LNCAP (cell line): ENCODE data around the gene FTCD.

Experiments used
- TF ChIP-seq, protein P1 (sequence below): fragments of 450-650 bp; IDR thresholded peaks from 2 replicates; pipeline ENCODE4 v1.5.1; 2017; ENCODE audit warnings: mild to moderate bottlenecking

The FTCD gene

DNA sequence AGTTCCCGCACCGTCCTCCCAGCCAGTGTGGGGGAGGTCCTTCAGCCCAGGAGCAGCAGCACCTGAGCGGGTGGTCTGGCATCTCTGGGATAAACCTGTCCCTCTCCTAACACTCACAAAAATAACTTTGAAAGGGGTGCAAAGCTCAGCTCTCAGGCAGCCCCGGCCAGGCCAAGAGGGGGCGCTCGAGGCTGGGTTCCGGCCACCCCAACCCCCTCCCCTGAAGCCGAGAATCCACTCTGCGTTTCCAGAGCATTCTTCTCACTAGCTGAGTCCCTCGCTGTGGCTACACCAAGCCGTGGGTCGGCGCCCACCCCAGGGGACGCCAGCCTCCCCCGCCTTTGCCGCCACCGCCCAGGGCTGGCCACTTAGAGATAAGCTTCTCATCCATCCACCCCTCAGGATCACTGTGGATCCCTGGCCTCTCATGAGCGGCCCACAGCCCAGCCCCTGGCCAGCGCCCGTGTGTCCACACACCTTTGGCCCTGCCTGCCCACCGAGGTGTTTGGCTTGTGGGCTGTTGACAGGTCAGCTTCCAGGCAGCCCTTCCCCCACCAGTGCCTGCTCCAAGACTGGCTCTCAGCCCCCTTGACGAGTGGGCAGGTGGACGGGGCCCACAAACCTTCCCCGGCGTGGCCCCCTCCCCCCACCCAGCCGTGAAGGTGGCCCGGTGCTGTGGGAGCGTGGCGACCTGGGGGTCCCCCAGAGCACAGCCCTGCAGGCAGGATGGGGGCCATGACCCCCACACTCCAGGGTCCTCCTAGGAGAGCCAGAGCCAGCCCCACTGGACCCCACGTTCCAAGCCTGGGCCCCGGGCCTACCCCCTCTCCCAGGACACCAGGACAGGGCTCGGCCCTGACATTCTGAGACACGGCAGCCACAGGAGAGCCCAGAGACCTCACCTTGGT lies 1.9 kb downstream of the FTCD start:
- TF ChIP-seq, protein P1, sequence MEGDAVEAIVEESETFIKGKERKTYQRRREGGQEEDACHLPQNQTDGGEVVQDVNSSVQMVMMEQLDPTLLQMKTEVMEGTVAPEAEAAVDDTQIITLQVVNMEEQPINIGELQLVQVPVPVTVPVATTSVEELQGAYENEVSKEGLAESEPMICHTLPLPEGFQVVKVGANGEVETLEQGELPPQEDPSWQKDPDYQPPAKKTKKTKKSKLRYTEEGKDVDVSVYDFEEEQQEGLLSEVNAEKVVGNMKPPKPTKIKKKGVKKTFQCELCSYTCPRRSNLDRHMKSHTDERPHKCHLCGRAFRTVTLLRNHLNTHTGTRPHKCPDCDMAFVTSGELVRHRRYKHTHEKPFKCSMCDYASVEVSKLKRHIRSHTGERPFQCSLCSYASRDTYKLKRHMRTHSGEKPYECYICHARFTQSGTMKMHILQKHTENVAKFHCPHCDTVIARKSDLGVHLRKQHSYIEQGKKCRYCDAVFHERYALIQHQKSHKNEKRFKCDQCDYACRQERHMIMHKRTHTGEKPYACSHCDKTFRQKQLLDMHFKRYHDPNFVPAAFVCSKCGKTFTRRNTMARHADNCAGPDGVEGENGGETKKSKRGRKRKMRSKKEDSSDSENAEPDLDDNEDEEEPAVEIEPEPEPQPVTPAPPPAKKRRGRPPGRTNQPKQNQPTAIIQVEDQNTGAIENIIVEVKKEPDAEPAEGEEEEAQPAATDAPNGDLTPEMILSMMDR, result peak; percentile 63

DNA sequence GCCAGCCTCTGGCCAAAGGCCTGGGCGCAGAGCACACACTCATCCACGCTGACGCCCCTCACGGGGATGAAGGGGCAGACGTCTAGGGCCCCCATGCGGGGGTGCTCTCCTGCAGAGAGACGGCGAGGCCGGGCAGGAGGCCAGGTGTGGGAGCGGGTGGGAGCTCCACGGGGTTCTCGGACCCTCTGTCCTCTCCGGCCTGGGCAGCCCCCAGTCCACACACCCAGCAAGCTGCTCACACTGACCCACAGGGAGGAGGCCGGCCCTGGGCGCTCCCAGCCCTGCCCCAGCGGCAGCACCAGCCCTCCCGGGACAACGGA lies 2.5 kb downstream of the FTCD start:
- TF ChIP-seq, protein P1, result no peak

DNA sequence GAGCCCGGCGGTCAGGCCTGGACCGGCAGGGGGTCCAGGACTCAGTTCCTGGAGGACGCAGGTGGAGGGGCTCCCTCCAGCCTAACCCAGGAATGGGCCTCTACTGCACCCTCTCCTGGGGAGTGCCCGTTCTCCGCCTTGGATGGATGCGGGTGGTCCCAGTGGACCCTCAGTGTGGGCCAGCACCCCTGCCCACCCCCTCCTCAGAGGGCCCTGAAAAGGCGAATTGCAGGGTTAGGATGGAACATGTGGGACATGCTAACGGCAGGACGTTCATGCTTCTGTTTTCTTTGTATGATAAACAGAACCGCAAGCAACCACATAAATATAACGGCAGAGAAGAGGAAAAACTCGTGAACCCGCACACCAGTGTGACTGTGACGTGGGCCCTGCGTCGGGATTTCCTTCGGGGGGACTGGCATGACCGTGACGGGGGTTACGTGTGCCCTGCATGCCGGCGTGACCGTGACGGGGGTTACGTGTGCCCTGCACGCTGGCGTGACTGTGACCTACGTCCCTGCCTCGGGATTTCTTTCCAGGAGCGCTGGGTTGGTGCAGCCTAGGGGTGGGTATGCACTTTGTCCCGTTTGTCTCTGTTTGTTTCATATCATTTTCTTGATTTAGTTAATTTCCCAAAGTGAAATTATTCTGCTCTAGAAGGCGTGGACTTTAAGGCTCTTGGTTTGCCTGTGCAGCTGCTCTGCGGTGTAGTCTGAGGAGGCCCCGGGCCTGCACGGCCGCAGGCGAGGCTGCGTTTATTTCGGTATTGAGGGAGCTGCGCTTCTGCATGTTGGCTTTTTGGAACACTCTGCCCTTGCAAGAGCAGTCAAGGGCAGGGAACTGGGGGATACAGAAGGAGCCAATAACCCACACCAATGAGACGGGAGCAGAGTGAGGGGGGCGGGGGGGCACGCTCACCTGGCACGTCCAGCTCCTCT lies 3.1 kb downstream of the FTCD start:
- TF ChIP-seq, protein P1, result no peak

DNA sequence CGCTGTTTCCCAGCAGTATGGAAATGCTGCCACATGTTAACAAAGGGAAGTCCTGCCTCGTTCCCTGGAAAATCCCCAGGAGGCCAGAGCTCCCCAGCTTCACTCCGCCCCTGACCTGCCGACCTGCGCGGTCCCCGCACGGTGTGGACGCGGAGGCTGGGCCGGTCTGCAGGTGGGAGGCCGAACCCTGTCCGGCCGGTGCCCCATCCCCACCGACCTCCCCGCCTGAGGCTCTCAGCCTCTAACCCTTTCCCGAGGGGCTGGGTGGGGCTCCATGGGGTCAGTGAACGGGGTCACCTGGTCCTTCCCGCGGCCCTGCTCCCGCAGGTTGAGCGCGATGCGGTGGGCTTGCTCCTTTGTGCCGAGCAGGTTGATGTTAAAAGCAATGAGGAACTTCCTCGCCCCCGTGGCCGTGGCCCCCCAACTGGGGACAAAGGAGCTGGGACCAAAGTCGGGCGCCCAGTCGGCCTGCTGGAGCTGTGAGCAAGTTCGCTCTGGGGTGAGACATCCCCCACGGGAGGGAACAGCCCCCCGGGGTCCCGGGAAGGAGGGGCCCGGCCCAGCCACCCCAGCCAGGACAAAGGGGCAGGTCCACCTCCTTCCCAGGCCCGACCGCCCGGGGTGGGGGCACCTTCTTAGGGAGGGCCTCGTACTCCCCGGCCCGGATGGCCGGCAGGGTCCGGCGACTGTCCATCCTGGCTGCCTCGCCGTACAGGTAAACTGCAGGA lies 4.0 kb downstream of the FTCD start:
- TF ChIP-seq, protein P1, result no peak

DNA sequence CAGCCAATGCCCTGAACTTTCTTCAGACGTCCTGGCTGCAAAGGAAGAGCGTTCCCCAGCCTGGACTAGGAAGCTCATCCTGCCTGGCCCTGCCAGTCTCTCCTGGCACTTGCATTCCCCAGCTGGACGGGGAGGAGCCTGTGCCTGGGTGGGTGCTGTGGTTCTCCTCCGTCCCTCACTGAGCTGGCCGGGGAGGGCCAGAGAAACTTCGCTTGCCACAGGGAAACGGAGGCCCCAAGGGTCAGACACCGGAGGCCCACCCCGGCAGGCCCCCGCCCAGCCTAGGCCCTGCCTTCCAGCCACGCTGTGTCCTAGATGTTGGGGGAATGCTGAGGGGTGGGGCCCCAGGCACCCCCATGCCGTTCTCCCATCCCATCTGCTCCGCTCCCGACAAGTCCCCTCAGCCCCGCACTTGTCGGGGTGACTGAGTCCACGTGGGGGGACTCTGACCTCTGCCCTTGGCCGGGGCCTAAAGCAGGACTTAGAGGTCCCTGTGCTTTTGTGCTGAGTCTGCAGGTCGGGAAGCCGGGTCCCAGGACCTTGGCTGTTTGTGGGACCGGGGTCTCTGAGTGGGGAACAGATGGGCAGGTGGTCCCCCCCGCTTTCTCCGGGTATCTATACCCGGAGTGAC lies 4.8 kb downstream of the FTCD start:
- TF ChIP-seq, protein P1, result no peak

DNA sequence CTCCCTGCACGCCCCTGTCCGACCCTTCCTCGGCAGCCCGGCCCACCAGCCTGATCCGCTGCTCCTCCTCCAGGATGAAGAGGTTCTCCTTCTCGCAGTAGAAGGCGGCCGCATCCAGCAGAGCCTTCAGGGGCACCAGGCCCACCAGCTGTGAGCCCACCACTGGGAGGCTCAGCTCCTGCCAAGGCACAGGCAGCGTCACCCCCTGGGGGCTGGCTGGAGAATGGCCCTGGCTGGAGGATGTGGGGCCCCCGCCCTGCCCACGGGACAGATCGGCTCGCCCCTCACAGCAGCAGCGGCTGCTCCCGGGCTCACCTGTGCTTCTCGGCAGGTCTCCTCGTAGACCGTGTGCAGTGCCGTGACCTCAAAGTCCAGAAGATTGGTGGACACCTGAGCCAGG lies 5.3 kb downstream of the FTCD start:
- TF ChIP-seq, protein P1, result no peak
